ENCODE measurements around the gene ADAM22. TPM values are rescaled to one million over a fixed set of nuclear protein-coding genes. Genes with fewer than 3 reads are reported as not detected.

Gene ADAM22
- total RNA-seq, 1 experiment from 2014 or later = 10.0 TPM

DNA sequence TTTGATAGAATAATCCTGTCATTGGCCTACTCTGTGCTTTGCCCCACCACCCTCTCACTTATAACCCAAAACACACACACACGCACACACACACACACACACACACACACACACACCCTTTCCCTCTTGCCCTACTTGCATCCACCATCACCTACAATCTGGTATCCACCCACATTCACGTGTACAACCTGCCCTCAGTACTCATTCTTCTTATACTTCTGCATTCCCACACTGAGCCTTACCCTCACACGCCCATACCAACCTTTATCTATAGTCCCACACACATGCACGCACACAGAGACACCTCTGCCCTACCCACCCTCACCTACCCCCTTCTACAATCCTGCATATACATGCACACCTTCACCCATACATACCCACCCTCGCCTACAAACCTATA, 296.6 kb downstream of the ADAM22 start (continued):
- TF ChIP-seq CBX3 (IDR thresholded peaks at IDR 0.05; ENCODE audit: low read depth) = no peak
- no peak for TF ChIP-seq EGR1 (IDR thresholded peaks at IDR 0.05; ENCODE audit: low read depth)
- TF ChIP-seq ELF1 (IDR thresholded peaks at IDR 0.05; ENCODE audit: borderline replicate concordance, low read depth) = no peak
- no peak for TF ChIP-seq EZH2 (IDR thresholded peaks at IDR 0.05)
- no peak for TF ChIP-seq SP1 (IDR thresholded peaks at IDR 0.05; ENCODE audit: low read depth)

DNA sequence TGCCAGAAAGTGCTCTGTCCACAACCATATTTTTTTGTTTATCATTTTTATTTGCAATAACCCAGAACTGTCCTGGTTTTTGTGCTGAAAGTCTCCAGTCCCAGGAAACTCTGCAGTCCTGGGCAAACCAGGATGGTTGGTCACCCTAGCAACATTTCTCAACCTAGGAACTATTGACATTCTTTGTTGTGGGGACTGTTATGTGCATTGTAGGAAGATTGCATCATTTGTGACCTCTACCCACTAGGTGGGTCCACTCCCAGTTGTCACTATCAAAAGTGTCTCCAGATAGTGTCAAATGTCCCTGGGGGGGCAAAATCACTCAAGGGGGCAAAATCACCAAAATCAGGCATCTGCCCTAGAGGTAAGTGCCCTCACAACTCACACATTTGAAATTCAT, 299.8 kb downstream of the ADAM22 start:
- CTCF ChIA-PET = no interaction called here

More for the DNA sequence above, 299.8 kb downstream of the ADAM22 start:
- Histone ChIP-seq H3K36me3 (ENCODE audit: control insufficient read depth in 1 of 2, insufficient read depth in 2 of 2, low read length in 2 of 2) (no peaks in the 10 kb centered on the region), H3K27me3 (ENCODE audit: insufficient read depth, low read length) (no peaks in the 10 kb centered on the region), H3K9me2 (ENCODE audit: insufficient read depth) (no peaks in the 10 kb centered on the region), H3K27ac (ENCODE audit: low read depth, low read length) (no peak overlapping the region), H4K20me1 (ENCODE audit: insufficient read depth) (no peaks in the 10 kb centered on the region), H3K9ac (ENCODE audit: low read length) (no peak overlapping the region), H3K4me3 (replicated peaks in 1 of 2; ENCODE audit: low read depth in 1 of 2, low read length in 2 of 2) (no peak overlapping the region), H3K9me3 (ENCODE audit: control insufficient read depth in 1 of 2, insufficient read depth in 1 of 2, low read depth in 1 of 2, low read length in 2 of 2) (no peaks in the 10 kb centered on the region), H3K79me2 (ENCODE audit: insufficient read depth, low read length) (no peaks in the 10 kb centered on the region), H3K4me2 (ENCODE audit: low read length) (no peak overlapping the region), H3K4me1 (ENCODE audit: control insufficient read depth in 1 of 2, insufficient read depth in 2 of 2, low read length in 2 of 2) (peaks cover 0 to 2% of the 10 kb centered on the region in 2 experiments; a peak in 1 of 4 replicates), H2AFZ (ENCODE audit: low read depth, low read length, poor library complexity, severe bottlenecking) (no peak overlapping the region)
- TF ChIP-seq CEBPB (IDR thresholded peaks at IDR 0.05; ENCODE audit: low read depth) = peak; percentile 62; the same call in 1 of the 2 replicates
- TF ChIP-seq JUND (IDR thresholded peaks at IDR 0.05) = no peak
- no peak for TF ChIP-seq POLR2A (IDR thresholded peaks at IDR 0.05; ENCODE audit: borderline replicate concordance, extremely low read depth, insufficient read depth, insufficient read length)
- TF ChIP-seq, protein P1, sequence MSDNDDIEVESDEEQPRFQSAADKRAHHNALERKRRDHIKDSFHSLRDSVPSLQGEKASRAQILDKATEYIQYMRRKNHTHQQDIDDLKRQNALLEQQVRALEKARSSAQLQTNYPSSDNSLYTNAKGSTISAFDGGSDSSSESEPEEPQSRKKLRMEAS (IDR thresholded peaks at IDR 0.05) = no peak
- TF ChIP-seq, protein P2, sequence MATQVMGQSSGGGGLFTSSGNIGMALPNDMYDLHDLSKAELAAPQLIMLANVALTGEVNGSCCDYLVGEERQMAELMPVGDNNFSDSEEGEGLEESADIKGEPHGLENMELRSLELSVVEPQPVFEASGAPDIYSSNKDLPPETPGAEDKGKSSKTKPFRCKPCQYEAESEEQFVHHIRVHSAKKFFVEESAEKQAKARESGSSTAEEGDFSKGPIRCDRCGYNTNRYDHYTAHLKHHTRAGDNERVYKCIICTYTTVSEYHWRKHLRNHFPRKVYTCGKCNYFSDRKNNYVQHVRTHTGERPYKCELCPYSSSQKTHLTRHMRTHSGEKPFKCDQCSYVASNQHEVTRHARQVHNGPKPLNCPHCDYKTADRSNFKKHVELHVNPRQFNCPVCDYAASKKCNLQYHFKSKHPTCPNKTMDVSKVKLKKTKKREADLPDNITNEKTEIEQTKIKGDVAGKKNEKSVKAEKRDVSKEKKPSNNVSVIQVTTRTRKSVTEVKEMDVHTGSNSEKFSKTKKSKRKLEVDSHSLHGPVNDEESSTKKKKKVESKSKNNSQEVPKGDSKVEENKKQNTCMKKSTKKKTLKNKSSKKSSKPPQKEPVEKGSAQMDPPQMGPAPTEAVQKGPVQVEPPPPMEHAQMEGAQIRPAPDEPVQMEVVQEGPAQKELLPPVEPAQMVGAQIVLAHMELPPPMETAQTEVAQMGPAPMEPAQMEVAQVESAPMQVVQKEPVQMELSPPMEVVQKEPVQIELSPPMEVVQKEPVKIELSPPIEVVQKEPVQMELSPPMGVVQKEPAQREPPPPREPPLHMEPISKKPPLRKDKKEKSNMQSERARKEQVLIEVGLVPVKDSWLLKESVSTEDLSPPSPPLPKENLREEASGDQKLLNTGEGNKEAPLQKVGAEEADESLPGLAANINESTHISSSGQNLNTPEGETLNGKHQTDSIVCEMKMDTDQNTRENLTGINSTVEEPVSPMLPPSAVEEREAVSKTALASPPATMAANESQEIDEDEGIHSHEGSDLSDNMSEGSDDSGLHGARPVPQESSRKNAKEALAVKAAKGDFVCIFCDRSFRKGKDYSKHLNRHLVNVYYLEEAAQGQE (IDR thresholded peaks at IDR 0.05; ENCODE audit: low read depth) = no peak
- no peak for TF ChIP-seq EZH2 (IDR thresholded peaks at IDR 0.05)
- no peak for TF ChIP-seq FOSL1 (IDR thresholded peaks at IDR 0.05; ENCODE audit: low read depth)
- RAD21 ChIA-PET (ENCODE audit: low non-redundant PET in 1 of 2, low total read pairs in 2 of 2, uncharacterized antibody in 2 of 2, unreplicated experiment in 2 of 2) = no interaction called here
- no peak for DNase-seq (ENCODE audit: low read depth, low spot score)
- no TSS peak for BruUV-seq (replicated peaks)
- POLR2A ChIA-PET = no interaction called here
- intact Hi-C loops (cut with micrococcal nuclease) = no loop called here
- ATAC-seq = no peak
